ENCODE data around the gene ACTR10.
A peak's percentile ranks its signal among the peaks of the same experiment; 100 is the strongest.
"Not testable (repeated sequence)": the region's sequence is repeated elsewhere in the genome, so short reads cannot be mapped to it uniquely, and the experiment has no call there.

The ACTR10 gene

DNA sequence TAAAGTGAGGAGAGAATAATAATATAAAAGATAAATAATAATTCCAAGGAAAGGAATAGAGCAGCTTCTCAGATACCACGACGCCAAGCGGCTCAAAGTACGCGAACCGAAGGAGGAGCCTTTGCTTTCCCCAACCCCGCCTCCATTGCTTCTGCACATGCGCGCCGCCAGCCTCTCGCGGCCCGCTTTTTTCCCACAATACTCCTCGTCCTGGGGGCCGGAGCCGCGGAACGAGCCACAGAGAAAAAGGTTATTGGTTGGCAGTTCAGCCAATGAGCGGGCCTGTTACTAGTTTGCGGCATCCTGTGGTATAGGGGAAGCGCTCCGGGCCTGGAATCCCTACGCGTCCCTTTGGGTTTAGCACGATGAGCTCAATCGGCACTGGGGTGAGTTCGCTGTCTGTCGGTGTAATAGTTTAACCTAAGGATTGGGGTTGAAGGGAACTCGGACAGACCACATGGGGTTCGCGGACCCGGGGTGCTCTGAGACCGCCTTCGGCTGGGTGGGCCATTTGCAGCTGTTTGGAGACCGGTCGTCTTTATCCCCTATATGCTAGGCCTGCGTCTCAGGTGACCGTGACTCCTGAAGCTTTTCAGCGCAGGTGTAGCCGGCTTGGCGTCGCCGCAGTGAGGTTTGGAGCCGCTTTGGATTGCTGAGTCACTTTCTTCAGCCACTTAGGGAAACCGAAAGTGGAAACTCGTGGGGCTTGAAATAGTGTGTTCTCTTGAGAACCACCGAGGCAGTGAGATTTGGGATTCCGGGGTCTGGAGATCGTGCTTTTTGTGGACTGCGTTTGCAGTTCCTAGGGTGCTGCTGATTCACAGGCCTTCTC, 44.8 kb downstream of the ACTR10 start, which contains the start of gene PSMA3:
PSMA3 (plus strand) TSS at position 288 of the 832 bp plus-strand sequence; CDS start at position 366, 78 bp downstream.
- Histone ChIP-seq H3K4me1 (ENCODE audit: insufficient read depth, low read length) (no peaks in the 10 kb centered on the region), H3K9me3 (ENCODE audit: control insufficient read depth, insufficient read depth, low read length) (no peaks in the 10 kb centered on the region), H3K36me3 (ENCODE audit: insufficient read depth, low read length) (peaks cover 7% of the 10 kb centered on the region), H3K9ac (ENCODE audit: low read depth, low read length) (peak within 1 kb of the TSS; percentile 86)

GRCh38 chr14:58245562-58245961, 45.6 kb downstream of the ACTR10 start:
- Histone ChIP-seq H3K36me3 (ENCODE audit: insufficient read depth, low read length) (peaks cover 12% of the 10 kb centered on the region), H3K9me3 (ENCODE audit: control insufficient read depth, insufficient read depth, low read length) (no peaks in the 10 kb centered on the region), H3K9ac (ENCODE audit: low read depth, low read length) (peak overlapping the region; percentile 86), H3K4me1 (ENCODE audit: insufficient read depth, low read length) (no peaks in the 10 kb centered on the region)

DNA sequence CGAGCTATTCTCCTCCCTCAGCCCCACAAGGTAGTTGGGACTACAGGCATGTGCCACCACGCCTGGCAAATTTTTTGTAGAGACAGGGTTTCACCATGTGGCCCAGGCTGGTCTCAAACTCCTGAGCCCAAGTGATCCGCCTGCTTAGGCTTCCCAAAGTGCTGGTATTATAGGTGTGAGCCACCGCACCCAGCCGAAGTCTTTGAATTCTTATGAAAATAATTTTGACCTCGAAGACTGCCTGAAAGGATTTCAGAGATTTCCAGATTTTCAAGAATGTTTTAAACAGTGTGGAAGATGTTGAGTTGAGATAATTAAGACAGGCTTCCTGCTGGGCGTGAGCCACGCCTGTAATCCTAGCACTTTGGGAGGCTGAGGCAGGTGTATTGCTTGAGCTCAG, 49.7 kb downstream of the ACTR10 start:
- H3K9me3 ChIP-seq (ENCODE audit: control insufficient read depth, insufficient read depth, low read length) = no peaks in the 10 kb centered on the region
- no peaks in the 10 kb centered on the region for H3K4me1 ChIP-seq (ENCODE audit: insufficient read depth, low read length)
- no peak overlapping the region for H3K9ac ChIP-seq (ENCODE audit: low read depth, low read length)
- peaks cover 20% of the 10 kb centered on the region for H3K36me3 ChIP-seq (ENCODE audit: insufficient read depth, low read length)

GRCh38 chr14:58258156-58258555, 58.2 kb downstream of the ACTR10 start:
- H3K4me1 ChIP-seq (ENCODE audit: insufficient read depth, low read length) = no peaks in the 10 kb centered on the region
- H3K9me3 ChIP-seq (ENCODE audit: control insufficient read depth, insufficient read depth, low read length) = no peaks in the 10 kb centered on the region
- peaks cover 33% of the 10 kb centered on the region for H3K36me3 ChIP-seq (ENCODE audit: insufficient read depth, low read length)
- H3K9ac ChIP-seq (ENCODE audit: low read depth, low read length) = no peak overlapping the region

DNA sequence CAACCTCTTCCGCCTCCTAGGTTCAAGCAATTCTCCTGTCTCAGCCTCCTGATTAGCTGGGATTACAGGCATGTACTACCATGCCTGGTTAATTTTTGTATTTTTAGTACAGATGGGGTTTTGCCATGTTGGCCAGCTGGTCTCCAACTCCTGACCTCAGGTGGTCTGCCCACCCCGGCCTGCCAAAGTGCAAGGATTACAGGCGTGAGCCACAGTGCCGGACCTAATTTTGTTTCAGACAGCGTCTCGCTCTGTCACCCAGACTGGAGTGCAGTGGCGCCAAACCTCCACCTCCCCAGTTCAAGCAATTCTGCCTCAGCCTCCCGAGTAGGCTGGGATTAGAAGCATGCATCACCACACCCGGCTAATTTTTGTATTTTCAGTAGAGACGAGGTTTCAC, 62.1 kb downstream of the ACTR10 start:
- H3K36me3 ChIP-seq (ENCODE audit: insufficient read depth, low read length) = peaks cover 53% of the 10 kb centered on the region
- H3K9ac ChIP-seq (ENCODE audit: low read depth, low read length); H3K4me1 ChIP-seq (ENCODE audit: insufficient read depth, low read length); H3K9me3 ChIP-seq (ENCODE audit: control insufficient read depth, insufficient read depth, low read length): not testable (repeated sequence)

DNA sequence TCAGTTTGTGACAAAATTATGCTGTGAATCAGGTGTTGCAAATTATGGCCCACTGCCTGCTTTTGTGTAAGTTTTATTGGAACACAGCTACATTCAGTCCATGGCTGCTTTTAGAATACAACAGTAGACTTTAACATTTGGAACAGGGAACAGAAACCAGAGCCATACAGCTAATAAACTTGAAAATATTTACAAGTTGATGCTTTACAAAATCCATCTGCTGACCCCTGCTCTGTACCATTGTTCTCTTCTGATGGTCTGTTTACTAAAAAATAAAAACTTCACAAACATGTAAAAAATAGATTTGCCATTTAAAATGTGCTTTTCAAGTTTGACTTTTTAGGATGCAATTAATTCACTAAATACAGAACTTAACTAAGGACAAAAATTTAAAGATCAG, 65.5 kb downstream of the ACTR10 start:
- H3K36me3 ChIP-seq (ENCODE audit: insufficient read depth, low read length) = peaks cover 38% of the 10 kb centered on the region

GRCh38 chr14:58270628-58271027, 70.7 kb downstream of the ACTR10 start:
- Histone ChIP-seq H3K9me3 (ENCODE audit: control insufficient read depth, insufficient read depth, low read length) (no peaks in the 10 kb centered on the region), H3K36me3 (ENCODE audit: insufficient read depth, low read length) (peaks cover 17% of the 10 kb centered on the region; the same call in 1 of the 2 replicates), H3K9ac (ENCODE audit: low read depth, low read length) (no peak overlapping the region), H3K4me1 (ENCODE audit: insufficient read depth, low read length) (no peaks in the 10 kb centered on the region)

More for the DNA sequence above, 65.5 kb downstream of the ACTR10 start:
- Histone ChIP-seq H3K9me3 (ENCODE audit: control insufficient read depth, insufficient read depth, low read length) (no peaks in the 10 kb centered on the region), H3K4me1 (ENCODE audit: insufficient read depth, low read length) (no peaks in the 10 kb centered on the region), H3K9ac (ENCODE audit: low read depth, low read length) (no peak overlapping the region)

DNA sequence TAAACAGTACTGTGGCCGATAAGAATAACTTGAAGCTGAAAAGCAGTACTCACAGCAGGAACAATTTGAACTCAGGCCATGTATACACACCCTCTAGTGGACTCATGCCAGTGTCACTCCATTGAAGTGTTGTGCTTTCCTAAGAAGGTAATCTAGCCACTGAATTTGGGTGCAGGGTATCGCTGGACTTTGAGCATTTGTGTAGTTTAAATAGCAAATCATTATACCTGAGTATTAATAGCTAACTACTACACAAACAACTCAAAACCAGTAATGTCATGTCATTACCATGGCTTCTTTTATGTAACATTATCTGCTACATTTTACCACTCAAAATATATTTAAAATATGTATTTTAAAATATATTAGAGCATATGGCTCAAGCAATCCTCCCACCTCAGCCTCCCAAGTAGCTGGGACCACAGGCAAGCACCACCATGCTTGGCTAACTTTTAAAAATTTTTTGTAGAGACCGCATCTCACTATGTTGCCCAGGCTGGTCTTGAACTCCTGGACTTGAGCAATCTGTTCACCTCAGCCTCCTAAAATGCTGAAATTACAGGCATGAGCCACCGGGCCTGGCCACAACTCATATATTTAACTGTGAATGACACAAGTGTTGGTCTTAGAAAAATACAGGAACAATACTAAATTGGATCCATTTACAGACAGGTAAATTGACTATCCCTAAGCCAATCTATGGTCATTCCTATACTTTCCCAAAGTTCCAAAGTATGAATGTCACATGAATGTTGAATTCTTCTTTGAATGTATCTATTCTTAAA, 72.8 kb downstream of the ACTR10 start:
- Histone ChIP-seq H3K9me3 (ENCODE audit: control insufficient read depth, insufficient read depth, low read length) (no peaks in the 10 kb centered on the region), H3K9ac (ENCODE audit: low read depth, low read length) (no peak overlapping the region), H3K36me3 (ENCODE audit: insufficient read depth, low read length) (peaks cover 15% of the 10 kb centered on the region), H3K4me1 (ENCODE audit: insufficient read depth, low read length) (no peaks in the 10 kb centered on the region)

- Histone ChIP-seq H3K9me3 (ENCODE audit: control insufficient read depth, insufficient read depth, low read length) (no peaks in the 10 kb centered on the region), H3K36me3 (ENCODE audit: insufficient read depth, low read length) (peaks cover 11% of the 10 kb centered on the region), H3K4me1 (ENCODE audit: insufficient read depth, low read length) (no peaks in the 10 kb centered on the region), H3K9ac (ENCODE audit: low read depth, low read length) (no peak overlapping the region)
These were observed 74.9 kb downstream of the ACTR10 start for GRCh38 chr14:58274881-58275280.

- no peaks in the 10 kb centered on the region for H3K9me3 ChIP-seq (ENCODE audit: control insufficient read depth, insufficient read depth, low read length)
- H3K36me3 ChIP-seq (ENCODE audit: insufficient read depth, low read length) = peaks cover 11% of the 10 kb centered on the region
- no peak overlapping the region for H3K9ac ChIP-seq (ENCODE audit: low read depth, low read length)
- no peaks in the 10 kb centered on the region for H3K4me1 ChIP-seq (ENCODE audit: insufficient read depth, low read length)
These were observed 75.7 kb downstream of the ACTR10 start for GRCh38 chr14:58275527-58276190.

GRCh38 chr14:58276208-58276607, 76.3 kb downstream of the ACTR10 start:
- H3K9me3 ChIP-seq (ENCODE audit: control insufficient read depth, insufficient read depth, low read length) = no peaks in the 10 kb centered on the region
- no peak overlapping the region for H3K9ac ChIP-seq (ENCODE audit: low read depth, low read length)
- H3K4me1 ChIP-seq (ENCODE audit: insufficient read depth, low read length) = no peaks in the 10 kb centered on the region
- peaks cover 11% of the 10 kb centered on the region for H3K36me3 ChIP-seq (ENCODE audit: insufficient read depth, low read length)

DNA sequence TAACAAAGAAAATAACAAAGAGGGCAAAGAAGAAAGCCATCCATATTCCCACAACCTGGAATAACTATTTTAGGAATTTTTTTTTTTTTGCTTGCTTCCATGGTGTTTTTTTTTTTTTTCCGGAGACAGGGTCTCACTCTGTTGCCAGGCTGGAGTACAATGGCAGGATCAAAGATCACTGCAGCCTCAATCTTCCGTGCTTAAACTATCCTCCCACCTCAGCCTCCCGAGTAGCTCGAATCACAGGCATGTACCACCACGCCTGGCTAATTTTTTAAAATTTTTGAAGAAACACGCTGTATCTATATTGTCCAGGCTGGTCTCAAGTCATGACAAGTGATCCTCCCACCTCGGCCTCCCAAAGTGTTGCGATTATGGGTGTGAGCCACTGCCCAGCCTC, 78.2 kb downstream of the ACTR10 start:
- Histone ChIP-seq H3K9me3 (ENCODE audit: control insufficient read depth, insufficient read depth, low read length) (no peaks in the 10 kb centered on the region), H3K4me1 (ENCODE audit: insufficient read depth, low read length) (no peaks in the 10 kb centered on the region), H3K9ac (ENCODE audit: low read depth, low read length) (no peak overlapping the region), H3K36me3 (ENCODE audit: insufficient read depth, low read length) (peaks cover 12% of the 10 kb centered on the region)

GRCh38 chr14:58280954-58281787, 81.2 kb downstream of the ACTR10 start:
- Histone ChIP-seq H3K36me3 (ENCODE audit: insufficient read depth, low read length) (peaks cover 10% of the 10 kb centered on the region), H3K9me3 (ENCODE audit: control insufficient read depth, insufficient read depth, low read length) (no peaks in the 10 kb centered on the region), H3K4me1 (ENCODE audit: insufficient read depth, low read length) (no peaks in the 10 kb centered on the region), H3K9ac (ENCODE audit: low read depth, low read length) (no peak overlapping the region)

DNA sequence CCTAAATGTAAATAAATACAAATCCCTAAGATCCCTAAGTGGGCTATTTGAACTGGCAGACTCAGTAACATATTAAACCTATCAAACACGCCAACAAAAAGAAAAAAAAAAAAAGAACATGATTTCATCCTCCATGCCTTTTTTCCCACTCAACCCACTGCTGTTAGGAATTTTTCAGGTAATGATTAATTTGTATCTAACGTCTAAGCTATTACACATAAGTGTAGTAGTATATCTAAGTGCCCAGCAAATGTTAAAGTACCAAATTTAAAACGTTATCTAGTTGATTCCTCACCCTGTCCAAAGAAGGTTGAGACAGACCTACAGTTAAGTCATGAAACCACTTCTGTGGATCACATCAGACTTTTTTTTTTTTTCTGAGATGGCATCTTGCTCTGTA, 82.0 kb downstream of the ACTR10 start:
- no peaks in the 10 kb centered on the region for H3K4me1 ChIP-seq (ENCODE audit: insufficient read depth, low read length)
- no peaks in the 10 kb centered on the region for H3K9me3 ChIP-seq (ENCODE audit: control insufficient read depth, insufficient read depth, low read length)
- H3K9ac ChIP-seq (ENCODE audit: low read depth, low read length) = no peak overlapping the region
- H3K36me3 ChIP-seq (ENCODE audit: insufficient read depth, low read length) = peaks cover 10% of the 10 kb centered on the region
